ENCODE measurements around the gene VAX1. TPM values are rescaled to one million over a fixed set of nuclear protein-coding genes. Genes with fewer than 3 reads are reported as not detected.

The VAX1 gene
- total and polyA plus RNA-seq, 9 of the 15 experiments (the other 6 are each of a cell fraction or from before 2014, with no cell fraction given), result not detected

GRCh38 chr10:117148284-117148683 is 10.2 kb upstream of the VAX1 start (continued):
- TF ChIP-seq, protein P1, sequence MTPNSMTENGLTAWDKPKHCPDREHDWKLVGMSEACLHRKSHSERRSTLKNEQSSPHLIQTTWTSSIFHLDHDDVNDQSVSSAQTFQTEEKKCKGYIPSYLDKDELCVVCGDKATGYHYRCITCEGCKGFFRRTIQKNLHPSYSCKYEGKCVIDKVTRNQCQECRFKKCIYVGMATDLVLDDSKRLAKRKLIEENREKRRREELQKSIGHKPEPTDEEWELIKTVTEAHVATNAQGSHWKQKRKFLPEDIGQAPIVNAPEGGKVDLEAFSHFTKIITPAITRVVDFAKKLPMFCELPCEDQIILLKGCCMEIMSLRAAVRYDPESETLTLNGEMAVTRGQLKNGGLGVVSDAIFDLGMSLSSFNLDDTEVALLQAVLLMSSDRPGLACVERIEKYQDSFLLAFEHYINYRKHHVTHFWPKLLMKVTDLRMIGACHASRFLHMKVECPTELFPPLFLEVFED (CRISPR knock-in tag; conservative IDR thresholded peaks at IDR 0.05), result no peak

- WGBS (ENCODE audit: insufficient coverage, low coverage, missing lambda C conversion rate), result 2% methylated on average over 4 of the region's 4 CpGs
- Histone ChIP-seq H3K4me3 (no peak overlapping the region), H3K79me2 (ENCODE audit: control insufficient read depth, insufficient read depth, low read length) (no peaks in the 10 kb centered on the region), H4K20me1 (replicated peaks; ENCODE audit: control insufficient read depth, insufficient read depth, low read length) (no peaks in the 10 kb centered on the region), H3K9ac (ENCODE audit: insufficient read depth in 1 of 2, low read depth in 2 of 2, low read length in 2 of 2) (no peak overlapping the region), H2AFZ (ENCODE audit: low read depth, low read length) (no peak overlapping the region), H3K27me3 (ENCODE audit: control insufficient read depth in 2 of 2, insufficient read depth in 2 of 2, low read length in 2 of 2) (peaks cover 0 to 4% of the 10 kb centered on the region in 2 experiments; a peak in 2 of 5 replicates), H3K4me2 (ENCODE audit: insufficient read depth, low read length) (no peak overlapping the region), H3K36me3 (ENCODE audit: control insufficient read depth, insufficient read depth, low read length) (no peaks in the 10 kb centered on the region), H3K4me1 (replicated peaks in 1 of 2; ENCODE audit: control insufficient read depth in 2 of 2, insufficient read depth in 2 of 2, low read length in 2 of 2) (peaks cover 0 to 5% of the 10 kb centered on the region in 2 experiments; a peak in 2 of 5 replicates), H3K9me3 (replicated peaks; ENCODE audit: control insufficient read depth, insufficient read depth, low read depth, low read length) (no peaks in the 10 kb centered on the region), H3K27ac (ENCODE audit: extremely low read depth, low read depth, low read length) (no peak overlapping the region), H3K9me1 (ENCODE audit: control insufficient read depth, insufficient read depth, low read length) (no peaks in the 10 kb centered on the region)
- no peak for DNase-seq (ENCODE audit: extremely low read depth in 1 of 4, low spot score in 3 of 4)
- intact Hi-C loops (cut with micrococcal nuclease) (no loop called here), in situ Hi-C loops (cut with MboI) (no loop called here)
- ATAC-seq, result no peak
- POLR2A ChIA-PET, result no interaction called here
- no peak for TF ChIP-seq SMARCC2 (IDR thresholded peaks at IDR 0.05; ENCODE audit: low read depth)
- no peak for TF ChIP-seq HES1 (IDR thresholded peaks at IDR 0.05; ENCODE audit: low read depth)
- no peak for TF ChIP-seq E2F5 (CRISPR knock-in tag; IDR thresholded peaks at IDR 0.05)
- TF ChIP-seq RAD51 (IDR thresholded peaks at IDR 0.05; ENCODE audit: borderline replicate concordance, low read depth), result no peak
- TF ChIP-seq CCAR2 (IDR thresholded peaks at IDR 0.05; ENCODE audit: low read depth, low read length), result no peak
- CTCF ChIA-PET (ENCODE audit: low intra/inter-chr PET ratio), result no interaction called here
- no TSS peak for BruUV-seq (replicated peaks)
- no peak for FAIRE-seq
Observed at GRCh38 chr10:117145019-117145418, 6.9 kb upstream of the VAX1 start.

All from K562 (cell line).